Measurements from ENCODE around the gene GPC6. TPM values are rescaled to one million over a fixed set of nuclear protein-coding genes. Genes with fewer than 3 reads are reported as not detected.

The GPC6 gene
- total RNA-seq, 1 experiment from 2014 or later = 0.22 TPM

GRCh38 chr13:94196413-94196812 is 969.8 kb downstream of the GPC6 start:
- intact Hi-C loops (cut with micrococcal nuclease) = no loop called here
- H3K9me3 ChIP-seq (ENCODE audit: control insufficient read depth in 1 of 2, insufficient read depth in 1 of 2, low read depth in 1 of 2, low read length in 2 of 2) = peaks cover 0 to 8% of the 10 kb centered on the region in 2 experiments; a peak in 2 of 4 replicates
- no peak overlapping the region for H3K27ac ChIP-seq (ENCODE audit: low read depth, low read length)
- TF ChIP-seq YY1 (IDR thresholded peaks at IDR 0.05; ENCODE audit: extremely low read depth, insufficient replicate concordance, low read depth, low read length) = no peak
- no peak for TF ChIP-seq ZNF274 (IDR thresholded peaks at IDR 0.05; ENCODE audit: low read depth, low read length)
- no peak for TF ChIP-seq CEBPB (IDR thresholded peaks at IDR 0.05; ENCODE audit: low read depth)
- TF ChIP-seq ELF1 (IDR thresholded peaks at IDR 0.05; ENCODE audit: borderline replicate concordance, low read depth) = no peak
- TF ChIP-seq EZH2phosphoT487 (IDR thresholded peaks at IDR 0.05; ENCODE audit: borderline replicate concordance) = no peak
- TF ChIP-seq SIN3A (IDR thresholded peaks at IDR 0.05; ENCODE audit: low read depth) = no peak
- TF ChIP-seq EZH2 (IDR thresholded peaks at IDR 0.05) = no peak
- TF ChIP-seq TCF7L2 (IDR thresholded peaks at IDR 0.05; ENCODE audit: borderline replicate concordance, extremely low read depth, insufficient read depth, insufficient read length) = no peak
- TF ChIP-seq SRF (IDR thresholded peaks at IDR 0.05; ENCODE audit: low read depth) = no peak
- TF ChIP-seq POLR2AphosphoS5 (IDR thresholded peaks at IDR 0.05; ENCODE audit: low read depth, low read length) = no peak
- no peak for TF ChIP-seq SP1 (IDR thresholded peaks at IDR 0.05; ENCODE audit: low read depth)
- no peak for TF ChIP-seq MAX (IDR thresholded peaks at IDR 0.05)
- CTCF ChIA-PET = no interaction called here
- no peaks in the 10 kb centered on the region for H3K9me2 ChIP-seq (ENCODE audit: insufficient read depth)
- RAD21 ChIA-PET (ENCODE audit: low non-redundant PET in 1 of 2, low total read pairs in 2 of 2, uncharacterized antibody in 2 of 2, unreplicated experiment in 2 of 2) = no interaction called here
- no peaks in the 10 kb centered on the region for H3K79me2 ChIP-seq (ENCODE audit: insufficient read depth, low read length)
- no peak overlapping the region for H3K4me3 ChIP-seq (replicated peaks in 1 of 2; ENCODE audit: low read depth in 1 of 2, low read length in 2 of 2)
- ATAC-seq (no peak), DNase-seq (ENCODE audit: low read depth, low spot score) (no peak)
- no peaks in the 10 kb centered on the region for H3K4me1 ChIP-seq (ENCODE audit: control insufficient read depth in 1 of 2, insufficient read depth in 2 of 2, low read length in 2 of 2)
- POLR2A ChIA-PET = no interaction called here
- H3K27me3 ChIP-seq (ENCODE audit: insufficient read depth, low read length) = no peaks in the 10 kb centered on the region
- H4K20me1 ChIP-seq (ENCODE audit: insufficient read depth) = no peaks in the 10 kb centered on the region; the same call in 1 of the 2 replicates
- no TSS peak for BruUV-seq (replicated peaks)
- no peak overlapping the region for H3K9ac ChIP-seq (ENCODE audit: low read length)
- H2AFZ ChIP-seq (ENCODE audit: low read depth, low read length, poor library complexity, severe bottlenecking) = no peak overlapping the region
- H3K36me3 ChIP-seq (ENCODE audit: control insufficient read depth in 1 of 2, insufficient read depth in 2 of 2, low read length in 2 of 2) = no peaks in the 10 kb centered on the region
- no peak overlapping the region for H3K4me2 ChIP-seq (ENCODE audit: low read length)

DNA sequence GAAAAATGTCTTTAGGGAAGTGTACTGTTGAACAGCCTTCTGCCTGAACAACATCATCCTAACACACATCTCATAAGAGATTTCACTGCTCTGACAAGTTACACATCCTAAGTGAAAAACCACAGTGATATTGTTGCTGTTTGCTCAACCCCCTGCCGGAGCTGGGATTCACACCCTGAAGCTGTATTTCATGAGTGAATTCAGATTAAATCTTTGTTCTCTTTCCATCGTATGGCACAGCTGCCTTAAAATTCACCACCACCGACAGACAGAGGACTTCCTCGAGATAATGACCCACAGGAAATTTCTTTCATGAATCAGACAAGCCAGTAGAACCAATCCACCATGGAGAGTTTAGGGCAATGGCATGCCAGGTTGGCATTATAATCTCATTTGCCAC is 972.1 kb downstream of the GPC6 start:
- DNase-seq (ENCODE audit: low read depth, low spot score) = no peak

More for the DNA sequence above, 972.1 kb downstream of the GPC6 start:
- intact Hi-C loops (cut with micrococcal nuclease) = no loop called here
- Histone ChIP-seq H3K27ac (ENCODE audit: low read depth, low read length) (no peak overlapping the region), H3K9ac (ENCODE audit: low read length) (no peak overlapping the region), H3K9me2 (ENCODE audit: insufficient read depth) (no peaks in the 10 kb centered on the region), H3K27me3 (ENCODE audit: insufficient read depth, low read length) (no peaks in the 10 kb centered on the region), H3K4me1 (ENCODE audit: control insufficient read depth in 1 of 2, insufficient read depth in 2 of 2, low read length in 2 of 2) (no peaks in the 10 kb centered on the region), H3K9me3 (ENCODE audit: control insufficient read depth in 1 of 2, insufficient read depth in 1 of 2, low read depth in 1 of 2, low read length in 2 of 2) (peaks cover 0 to 3% of the 10 kb centered on the region in 2 experiments; a peak in 2 of 4 replicates), H4K20me1 (ENCODE audit: insufficient read depth) (no peaks in the 10 kb centered on the region; the same call in 1 of the 2 replicates), H3K36me3 (ENCODE audit: control insufficient read depth in 1 of 2, insufficient read depth in 2 of 2, low read length in 2 of 2) (no peaks in the 10 kb centered on the region), H3K79me2 (ENCODE audit: insufficient read depth, low read length) (no peaks in the 10 kb centered on the region), H3K4me3 (replicated peaks in 1 of 2; ENCODE audit: low read depth in 1 of 2, low read length in 2 of 2) (no peak overlapping the region), H2AFZ (ENCODE audit: low read depth, low read length, poor library complexity, severe bottlenecking) (no peak overlapping the region), H3K4me2 (ENCODE audit: low read length) (no peak overlapping the region)
- ATAC-seq = no peak
- TF ChIP-seq JUND (IDR thresholded peaks at IDR 0.05) = no peak
- no peak for TF ChIP-seq YY1 (IDR thresholded peaks at IDR 0.05; ENCODE audit: extremely low read depth, insufficient replicate concordance, low read depth, low read length)
- no peak for TF ChIP-seq POLR2AphosphoS5 (IDR thresholded peaks at IDR 0.05; ENCODE audit: low read depth, low read length)
- TF ChIP-seq TCF7L2 (IDR thresholded peaks at IDR 0.05; ENCODE audit: borderline replicate concordance, extremely low read depth, insufficient read depth, insufficient read length) = no peak
- no peak for TF ChIP-seq EZH2phosphoT487 (IDR thresholded peaks at IDR 0.05; ENCODE audit: borderline replicate concordance)
- no peak for TF ChIP-seq FOSL1 (IDR thresholded peaks at IDR 0.05; ENCODE audit: low read depth)
- no peak for TF ChIP-seq SRF (IDR thresholded peaks at IDR 0.05; ENCODE audit: low read depth)
- ChIA-PET POLR2A (no interaction called here), CTCF (no interaction called here), RAD21 (ENCODE audit: low non-redundant PET in 1 of 2, low total read pairs in 2 of 2, uncharacterized antibody in 2 of 2, unreplicated experiment in 2 of 2) (no interaction called here)
- no TSS peak for BruUV-seq (replicated peaks)
